ENCODE measurements around the gene SLC50A1. TPM values are rescaled to one million over a fixed set of nuclear protein-coding genes. Genes with fewer than 3 reads are reported as not detected.

Gene SLC50A1
- total and polyA plus RNA-seq, 2 of the 8 experiments (the other 6 are each of a cell fraction or from before 2014, with no cell fraction given) = 36.5 to 90.8 TPM

DNA sequence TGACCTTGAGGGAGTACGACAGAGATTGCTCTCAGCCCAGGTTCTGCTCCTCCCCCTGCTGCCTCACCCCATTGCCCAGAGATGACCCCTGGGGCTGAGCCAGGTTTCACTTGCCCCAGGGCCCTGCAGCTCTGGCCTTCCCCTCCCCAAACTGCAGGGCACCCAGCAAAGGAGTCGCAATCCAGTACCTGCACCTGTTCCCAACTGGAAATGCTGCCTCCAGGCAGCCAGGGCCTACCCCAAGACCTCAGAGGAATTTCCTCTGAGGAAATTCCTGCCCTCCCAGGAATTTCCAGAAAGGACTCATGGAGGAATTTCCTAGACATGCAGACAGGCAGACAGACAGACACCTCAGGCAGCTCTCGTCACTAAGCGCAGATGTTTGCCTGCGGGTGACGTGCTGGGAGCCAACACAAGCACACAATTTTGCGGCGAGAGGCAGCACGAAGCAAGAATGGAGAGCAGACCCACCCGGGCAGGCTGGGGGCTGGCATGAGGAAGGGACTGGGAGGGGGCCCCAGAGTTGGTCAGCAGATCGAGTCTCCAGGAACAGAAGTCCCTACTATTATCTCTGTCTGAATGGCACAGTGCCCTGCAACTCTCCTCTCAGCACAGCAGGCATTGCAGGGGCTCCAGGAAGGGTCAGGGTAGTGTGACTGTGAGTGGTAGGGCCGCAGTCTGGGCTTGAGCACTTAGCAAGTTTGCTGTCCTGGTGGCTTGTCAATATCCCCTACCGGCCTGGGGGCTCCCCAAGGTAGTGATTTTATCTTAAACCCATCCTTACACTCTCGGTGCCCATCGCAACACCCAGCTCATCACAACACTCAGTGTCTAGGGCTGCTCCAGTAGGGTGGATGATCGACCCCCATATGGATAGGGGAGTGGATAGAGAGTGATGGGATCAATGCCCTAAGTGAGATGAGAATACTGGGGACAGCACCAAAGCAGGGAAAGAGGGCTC lies 10.9 kb upstream of the SLC50A1 start:
- Histone ChIP-seq H4K91ac (replicated peaks; ENCODE audit: insufficient read length, low read length) (no peak overlapping the region), H2AFZ (ENCODE audit: low read length) (no peak overlapping the region), H3K79me2 (ENCODE audit: control insufficient read depth in 1 of 2, insufficient read depth in 2 of 2, low read length in 2 of 2) (no peaks in the 10 kb centered on the region), H3K23ac (ENCODE audit: insufficient read length) (no peak overlapping the region), H4K8ac (ENCODE audit: extremely low read depth, insufficient read depth, low read length) (no peak overlapping the region), H2BK15ac (ENCODE audit: low read length) (no peak overlapping the region; the same call in 1 of the 2 replicates), H3K9me3 (ENCODE audit: insufficient read depth in 2 of 2, low read depth in 1 of 2, low read length in 1 of 2) (no peaks in the 10 kb centered on the region), H3K4me2 (ENCODE audit: insufficient read depth in 1 of 2, low read depth in 2 of 2, low read length in 2 of 2) (peak overlapping the region; percentile 94 to 97; a peak in 2 of 4 replicates), H2BK12ac (ENCODE audit: low read depth, low read length) (no peak overlapping the region), H3K27me3 (replicated peaks in 1 of 4; ENCODE audit: control insufficient read depth in 3 of 4, extremely low read depth in 1 of 4, insufficient read depth in 3 of 4, low read length in 3 of 4) (peaks cover 33 to 50% (median 47%) of the 10 kb centered on the region in 4 experiments), H2AK5ac (ENCODE audit: low read depth, low read length) (no peak overlapping the region), H3K4ac (replicated peaks; ENCODE audit: insufficient read length, low read depth, low read length) (no peak overlapping the region), H3K56ac (replicated peaks; ENCODE audit: insufficient read length, low read depth, low read length) (no peak overlapping the region), H3K27ac (ENCODE audit: low read depth, low read length) (no peak overlapping the region), H3K18ac (ENCODE audit: extremely low read depth, low read length) (no peak overlapping the region), H3K9ac (replicated peaks in 1 of 4; ENCODE audit: extremely low read depth in 1 of 4, low read depth in 3 of 4, low read length in 3 of 4) (no peak overlapping the region), H3K4me3 (ENCODE audit: extremely low read depth in 1 of 4, insufficient read depth in 2 of 4, low read depth in 3 of 4, low read length in 4 of 4) (no peak overlapping the region), H2BK5ac (ENCODE audit: low read depth, low read length) (no peak overlapping the region), H2BK120ac (replicated peaks; ENCODE audit: low read depth, low read length) (no peak overlapping the region), H3K79me1 (ENCODE audit: low read depth, low read length) (no peaks in the 10 kb centered on the region), H3K14ac (ENCODE audit: insufficient read length) (no peak overlapping the region), H3K36me3 (ENCODE audit: control insufficient read depth in 2 of 4, insufficient read depth in 4 of 4, low read length in 3 of 4) (no peaks in the 10 kb centered on the region), H4K5ac (ENCODE audit: insufficient read length, low read depth, low read length) (no peak overlapping the region), H3K23me2 (ENCODE audit: low read depth, low read length) (peaks cover 27% of the 10 kb centered on the region), H3K4me1 (replicated peaks in 1 of 4; ENCODE audit: control insufficient read depth in 3 of 4, insufficient read depth in 4 of 4, low read length in 3 of 4) (peaks cover 16 to 46% (median 32%) of the 10 kb centered on the region in 4 experiments), H4K20me1 (replicated peaks in 1 of 2; ENCODE audit: control insufficient read depth in 1 of 2, insufficient read depth in 2 of 2, low read length in 2 of 2) (no peaks in the 10 kb centered on the region), H2BK20ac (ENCODE audit: low read length) (no peak overlapping the region)
- CTCF ChIA-PET (ENCODE audit: partially characterized antibody) = interaction anchor here (0.8 to 4.8 kb wide), 12 partner anchors 9 to 459 kb away, joined by 3 to 66 read pairs (median 4); partner anchors contain the start of gene KRTCAP2
- TF ChIP-seq EZH2 (IDR thresholded peaks at IDR 0.05; ENCODE audit: low read depth, low read length, severe bottlenecking) (no peak), BACH1 (IDR thresholded peaks at IDR 0.05; ENCODE audit: low read length) (no peak), TCF12 (IDR thresholded peaks at IDR 0.05; ENCODE audit: low read depth, low read length) (0 out of 2 replicates have a peak, but pooled peaks have one; percentile 26), TEAD4 (IDR thresholded peaks at IDR 0.05; ENCODE audit: low read depth, low read length) (peak; percentile 80), ASH2L (IDR thresholded peaks at IDR 0.05; ENCODE audit: low read length) (no peak), SUZ12 (IDR thresholded peaks at IDR 0.05; ENCODE audit: low read length) (no peak)
- DNase-seq (ENCODE audit: low read depth in 1 of 2, low spot score in 2 of 2) = peak in 1 of 2 experiments; percentile 48
- POLR2A ChIA-PET (ENCODE audit: partially characterized antibody) = interaction anchor here (0.5 to 2.4 kb wide), 9 partner anchors 8 to 815 kb away, joined by 3 to 8 read pairs (median 4); partner anchors contain the start of gene KRTCAP2
- 74% methylated on average over 16 of the region's 16 CpGs; no CpG with 5 or more reads in 1 of the 2 experiments for WGBS, 2 experiments (ENCODE audit: extremely low coverage in 1 of 2, insufficient coverage in 1 of 2, insufficient read length in 1 of 2, insufficient replicate concordance in 2 of 2, low coverage in 1 of 2, low lambda C conversion rate in 2 of 2, missing lambda C conversion rate in 1 of 2)
- FAIRE-seq = no peak
